ENCODE measurements around the gene LRRC63. TPM values are rescaled to one million over a fixed set of nuclear protein-coding genes. Genes with fewer than 3 reads are reported as not detected.

Gene LRRC63
- polyA plus RNA-seq, 1 of the 3 experiments (the other 2 are of a cell fraction) = 0.03 TPM

GRCh38 chr13:46183018-46183946 is 28.4 kb upstream of the LRRC63 start:
- H3K36me3 ChIP-seq (replicated peaks in 1 of 2; ENCODE audit: control insufficient read depth in 1 of 2, insufficient read depth in 2 of 2, low read length in 1 of 2) = no peaks in the 10 kb centered on the region
- no peaks in the 10 kb centered on the region; a peak in 1 of 4 replicates for H3K4me1 ChIP-seq (ENCODE audit: control insufficient read depth in 1 of 2, insufficient read depth in 2 of 2, low read depth in 1 of 2, low read length in 1 of 2)
- H3K4me2 ChIP-seq = no peak overlapping the region
- TF ChIP-seq GABPA (IDR thresholded peaks at IDR 0.05; ENCODE audit: low read depth) (no peak), ELF1 (IDR thresholded peaks at IDR 0.05) (no peak), TAF1 (IDR thresholded peaks at IDR 0.05; ENCODE audit: borderline replicate concordance, low read depth, low read length) (no peak), REST (IDR thresholded peaks at IDR 0.05; ENCODE audit: low read depth, low read length) (no peak), NFIC (IDR thresholded peaks at IDR 0.05; ENCODE audit: borderline replicate concordance) (no peak), TEAD4 (IDR thresholded peaks at IDR 0.05; ENCODE audit: borderline replicate concordance, insufficient read depth) (no peak), MXI1 (IDR thresholded peaks at IDR 0.05; ENCODE audit: low read depth, low read length) (no peak), CTCF (IDR thresholded peaks at IDR 0.05) (no peak), EZH2phosphoT487 (IDR thresholded peaks at IDR 0.05; ENCODE audit: borderline replicate concordance, low read depth) (no peak), RFX5 (IDR thresholded peaks at IDR 0.05; ENCODE audit: low read length) (no peak), FOXJ3 (CRISPR knock-in tag; IDR thresholded peaks at IDR 0.05) (no peak), JUND (IDR thresholded peaks at IDR 0.05) (no peak), MAX (IDR thresholded peaks at IDR 0.05; ENCODE audit: low read depth) (no peak)
- H2AFZ ChIP-seq (ENCODE audit: low read depth) = no peak overlapping the region
- no peaks in the 10 kb centered on the region for H3K79me2 ChIP-seq (ENCODE audit: insufficient read depth)
- ChIA-PET POLR2A (no interaction called here), CTCF (interaction anchor here (1.4 kb wide), 1 partner anchor 15 kb away, joined by 3 read pairs; no protein-coding TSS in a partner anchor)
- no peak overlapping the region for H3K4me3 ChIP-seq (ENCODE audit: low read depth in 2 of 2, low read length in 1 of 2)
- no peaks in the 10 kb centered on the region for H3K9me2 ChIP-seq
- H3F3A ChIP-seq (replicated peaks; ENCODE audit: insufficient read depth) = no peaks in the 10 kb centered on the region
- no peak overlapping the region for H3K27ac ChIP-seq (ENCODE audit: low read depth in 2 of 2, low read length in 1 of 2)
- no peaks in the 10 kb centered on the region for H3K27me3 ChIP-seq (ENCODE audit: insufficient read depth)
- H4K20me1 ChIP-seq (ENCODE audit: insufficient read depth) = no peaks in the 10 kb centered on the region
- 0 out of 2 replicates have a peak, but pooled peaks cover 3% of the 10 kb centered on the region for H3K9me3 ChIP-seq
- no peak overlapping the region for H3K9ac ChIP-seq
- WGBS (ENCODE audit: low lambda C conversion rate) = 78% methylated on average over 15 of the region's 15 CpGs
- DNase-seq = no peak
